HEK293T (cell line): ENCODE measurements around the gene SH3RF3.

Experiments used
- BHLHE40 ChIP-seq: fragments of 450-650 bp; IDR thresholded peaks from 2 replicates; pipeline ENCODE4 v1.6.1; 2016; ENCODE audit warnings: mild to moderate bottlenecking, moderate library complexity, borderline replicate concordance
- CTBP1 ChIP-seq: fragments of 450-650 bp; IDR thresholded peaks from 2 replicates; pipeline ENCODE4 v1.6.1; 2016; ENCODE audit warnings: borderline replicate concordance
- FOXA1 ChIP-seq: fragments of 450-650 bp; IDR thresholded peaks from 2 replicates; pipeline ENCODE4 v1.6.1; 2016; ENCODE audit warnings: mild to moderate bottlenecking
- FOXM1 ChIP-seq: fragments of 450-650 bp; IDR thresholded peaks from 2 replicates; pipeline ENCODE4 v1.6.1; 2017; ENCODE audit warnings: mild to moderate bottlenecking, borderline replicate concordance
- PKNOX1 ChIP-seq: fragments of 450-650 bp; IDR thresholded peaks from 2 replicates; pipeline ENCODE4 v1.6.1; 2016
- SP1 ChIP-seq: fragments of 450-650 bp; IDR thresholded peaks from 2 replicates; pipeline ENCODE4 v1.6.1; 2017
- SUZ12 ChIP-seq: fragments of 450-650 bp; IDR thresholded peaks from 2 replicates; pipeline ENCODE4 v1.6.1; 2016; ENCODE audit warnings: mild to moderate bottlenecking
- ZNF384 ChIP-seq: fragments of 450-650 bp; IDR thresholded peaks from 2 replicates; pipeline ENCODE4 v1.6.1; 2016

GRCh38 chr2:109244304-109244582, 115.2 kb downstream of the SH3RF3 start:
- TF ChIP-seq FOXA1, result no peak
- TF ChIP-seq SP1, result no peak
- TF ChIP-seq FOXM1, result no peak
- TF ChIP-seq BHLHE40, result no peak
- TF ChIP-seq PKNOX1, result no peak
- no peak for TF ChIP-seq CTBP1
- no peak for TF ChIP-seq SUZ12
- no peak for TF ChIP-seq ZNF384
